Activated naive CD4-positive, alpha-beta T cell treated with anti-CD3 and anti-CD28 coated beads, Interleukin-2, amount 10 ng/mL, durations not matched to agents 5 hours and 36 hours (primary cell): ENCODE results near the gene SERPINA10. TPM values are rescaled to one million over a fixed set of nuclear protein-coding genes. Genes with fewer than 3 reads are reported as not detected.

Experiments
- total RNA-seq, 2 experiments: library from RNA; stranded (reverse); gene quantifications; one replicate each; pipeline ENCODE4 v1.2.3, GENCODE V29; 2021

The SERPINA10 gene, protein sequence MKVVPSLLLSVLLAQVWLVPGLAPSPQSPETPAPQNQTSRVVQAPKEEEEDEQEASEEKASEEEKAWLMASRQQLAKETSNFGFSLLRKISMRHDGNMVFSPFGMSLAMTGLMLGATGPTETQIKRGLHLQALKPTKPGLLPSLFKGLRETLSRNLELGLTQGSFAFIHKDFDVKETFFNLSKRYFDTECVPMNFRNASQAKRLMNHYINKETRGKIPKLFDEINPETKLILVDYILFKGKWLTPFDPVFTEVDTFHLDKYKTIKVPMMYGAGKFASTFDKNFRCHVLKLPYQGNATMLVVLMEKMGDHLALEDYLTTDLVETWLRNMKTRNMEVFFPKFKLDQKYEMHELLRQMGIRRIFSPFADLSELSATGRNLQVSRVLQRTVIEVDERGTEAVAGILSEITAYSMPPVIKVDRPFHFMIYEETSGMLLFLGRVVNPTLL
- not detected for total RNA-seq

DNA sequence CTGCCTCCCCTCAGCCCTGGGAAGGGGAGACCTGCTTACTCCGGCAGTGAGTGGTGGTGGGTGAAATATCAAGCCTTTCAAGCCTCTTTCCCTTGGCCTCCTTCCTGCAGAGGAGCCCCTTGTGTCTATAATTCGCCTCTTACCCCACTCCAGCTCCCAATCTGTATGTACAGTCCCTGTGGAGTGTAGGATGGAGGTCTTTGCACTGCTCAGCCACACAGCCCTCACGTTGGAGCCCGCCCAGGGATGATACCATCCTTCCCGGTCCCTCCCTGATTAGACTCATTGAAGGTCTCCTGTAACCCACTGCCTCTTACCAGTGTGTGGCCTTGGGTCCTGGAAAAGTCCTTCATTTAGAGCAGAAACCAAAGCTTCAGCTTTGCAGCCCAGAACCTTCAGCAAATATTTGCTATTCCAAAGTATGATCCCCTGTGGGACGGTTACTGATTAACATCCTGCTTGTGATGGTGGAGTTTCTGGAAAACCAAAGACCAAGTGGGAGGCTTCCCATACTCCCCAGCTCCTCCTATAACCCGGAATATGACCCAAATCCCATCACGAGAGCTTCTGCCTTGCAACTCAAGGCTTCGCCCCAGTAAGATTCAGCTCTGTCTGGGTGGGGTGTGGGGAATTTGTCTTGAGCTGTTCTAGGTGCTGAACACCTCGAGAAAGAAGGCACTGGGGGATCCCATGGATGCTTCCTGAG lies at the start of gene SERPINA10:
SERPINA10 (minus strand) TSS at position 397 of the 706 bp plus-strand sequence. CDS start 2,675 bp downstream, outside the sequence.

DNA sequence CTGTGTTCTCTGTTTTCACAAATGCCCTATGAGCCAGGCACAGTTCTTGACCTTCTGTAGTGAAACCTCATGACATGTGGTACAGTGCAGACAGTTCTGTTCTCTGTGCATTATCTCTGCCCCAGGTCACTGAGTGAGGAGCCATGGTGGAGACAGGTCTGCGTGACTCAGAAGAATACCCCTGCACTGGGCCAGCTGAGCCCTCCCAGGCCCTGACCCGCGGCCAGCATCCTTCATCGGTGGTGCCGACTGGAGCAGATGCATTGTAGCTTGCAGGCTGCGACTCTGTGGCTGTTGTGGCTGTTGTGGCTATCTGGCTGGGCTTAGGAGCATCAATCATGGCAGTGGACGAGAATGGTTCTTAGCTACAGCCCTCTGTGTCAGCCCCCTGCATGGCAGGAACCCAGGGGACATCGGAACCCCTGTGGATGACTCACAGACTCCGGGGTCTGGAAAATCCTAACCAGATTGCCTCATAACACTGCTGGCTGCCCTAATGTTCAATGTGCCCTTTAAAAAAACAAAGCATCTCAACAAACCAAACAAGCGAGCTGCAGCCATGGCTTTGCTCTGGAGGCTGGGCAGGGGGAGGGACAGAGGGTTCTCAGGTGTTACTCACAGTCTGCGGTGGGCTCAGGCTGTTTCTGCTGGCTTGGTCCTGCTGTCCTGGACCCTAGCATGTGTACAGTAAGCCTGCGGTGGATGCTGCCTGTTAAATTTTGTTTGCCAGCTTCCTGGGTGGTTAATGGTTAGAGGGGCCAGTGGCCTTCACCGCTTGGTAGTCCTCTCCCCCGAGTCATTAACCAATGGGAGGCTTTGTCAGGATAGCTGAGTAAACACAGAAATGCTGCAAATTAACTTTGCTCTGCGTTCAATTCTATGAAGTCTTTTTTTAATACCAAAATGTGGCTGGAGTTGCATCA lies 29.8 kb upstream of the SERPINA10 start, which contains the start of gene SERPINA6:
SERPINA6 (minus strand) TSS at position 689 of the 923 bp plus-strand sequence. CDS start 8,688 bp downstream, outside the sequence.

Other genes with a start within 250 kb of the SERPINA10 start
- gene DDX24, start 212.1 kb downstream of the SERPINA10 start, total RNA-seq, result 100 to 1,000 TPM; 198 to 201 TPM
- gene IFI27L1, start 212.0 kb downstream of the SERPINA10 start, total RNA-seq, result 10 to 100 TPM; 25.3 to 25.7 TPM
- gene IFI27, start 182.5 kb downstream of the SERPINA10 start, total RNA-seq, result 1 to 10 TPM; 1.6 to 3.4 TPM
- 10 to 100 TPM; 82.9 to 87.0 TPM for gene IFI27L2, start 163.7 kb downstream of the SERPINA10 start, total RNA-seq
- gene PPP4R4, start 118.9 kb downstream of the SERPINA10 start, total RNA-seq, result 1 to 10 TPM; 2.6 to 3.0 TPM
- not detected for gene SERPINA6, start 30.1 kb upstream of the SERPINA10 start, total RNA-seq
- not detected for gene SERPINA2, start 73.4 kb upstream of the SERPINA10 start, total RNA-seq
- gene SERPINA1, start 95.3 kb upstream of the SERPINA10 start, total RNA-seq, result under 1 TPM in 1 of 2 experiments, not detected in 1; 0.14 TPM
- not detected for gene SERPINA11, start 159.5 kb upstream of the SERPINA10 start, total RNA-seq
- gene SERPINA9, start 182.9 kb upstream of the SERPINA10 start, total RNA-seq, result not detected
- not detected for gene SERPINA12, start 216.2 kb upstream of the SERPINA10 start, total RNA-seq